ENCODE measurements around the gene RPA3. TPM values are rescaled to one million over a fixed set of nuclear protein-coding genes. Genes with fewer than 3 reads are reported as not detected.

RPA3 gene
- total and polyA plus RNA-seq, 9 of the 15 experiments (the other 6 are each of a cell fraction or from before 2014, with no cell fraction given) = 68.5 to 265 (median 125) TPM

DNA sequence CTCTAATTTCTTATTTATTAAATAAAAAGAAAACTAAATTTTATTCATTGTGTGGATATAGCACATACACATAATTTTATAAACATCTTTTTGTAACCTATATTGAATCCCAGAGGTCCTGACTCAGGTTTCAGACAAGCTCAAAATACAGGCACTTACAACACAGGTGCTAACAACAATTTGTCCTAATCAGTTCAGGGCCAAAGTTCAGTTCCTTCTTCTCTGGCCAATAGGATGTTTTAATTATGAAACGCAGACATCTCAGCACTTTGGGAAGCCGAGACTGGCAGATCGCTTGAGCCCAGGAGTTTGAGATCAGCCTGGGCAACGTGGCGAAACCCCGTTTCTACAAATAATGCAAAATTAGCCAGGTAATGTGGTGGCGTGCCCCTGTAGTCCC, 15.0 kb downstream of the RPA3 start:
- H3K79me2 ChIP-seq (ENCODE audit: control insufficient read depth, insufficient read depth, low read length) = no peaks in the 10 kb centered on the region
- FAIRE-seq = no peak
- whole genome bisulfite sequencing (ENCODE audit: insufficient coverage, low coverage, missing lambda C conversion rate) = 70% methylated on average over 7 of the region's 7 CpGs
- ATAC-seq = no peak
- H3K9ac ChIP-seq (ENCODE audit: insufficient read depth in 1 of 2, low read depth in 2 of 2, low read length in 2 of 2) = no peak overlapping the region
- no peaks in the 10 kb centered on the region for H3K36me3 ChIP-seq (ENCODE audit: control insufficient read depth, insufficient read depth, low read length)
- no peak overlapping the region for H3K4me2 ChIP-seq (ENCODE audit: insufficient read depth, low read length)
- intact Hi-C loops (cut with micrococcal nuclease) = no loop called here
- CTCF ChIA-PET (ENCODE audit: low intra/inter-chr PET ratio) = no interaction called here
- no peak overlapping the region for H3K27ac ChIP-seq (ENCODE audit: extremely low read depth, low read depth, low read length)
- no peak overlapping the region for H2AFZ ChIP-seq (ENCODE audit: low read depth, low read length)
- no peaks in the 10 kb centered on the region for H3K9me3 ChIP-seq (replicated peaks; ENCODE audit: control insufficient read depth, insufficient read depth, low read depth, low read length)
- in situ Hi-C loops (cut with MboI) = no loop called here
- POLR2A ChIA-PET = no interaction called here
- BruUV-seq (replicated peaks) = no TSS peak
- no peak for DNase-seq (ENCODE audit: extremely low read depth in 1 of 4, low spot score in 3 of 4)
- no peaks in the 10 kb centered on the region for H3K27me3 ChIP-seq (ENCODE audit: control insufficient read depth in 2 of 2, insufficient read depth in 2 of 2, low read length in 2 of 2)
- no peaks in the 10 kb centered on the region for H3K9me1 ChIP-seq (ENCODE audit: control insufficient read depth, insufficient read depth, low read length)
- no peak overlapping the region for H3K4me3 ChIP-seq
- no peaks in the 10 kb centered on the region for H4K20me1 ChIP-seq (replicated peaks; ENCODE audit: control insufficient read depth, insufficient read depth, low read length)
- no peaks in the 10 kb centered on the region for H3K4me1 ChIP-seq (replicated peaks in 1 of 2; ENCODE audit: control insufficient read depth in 2 of 2, insufficient read depth in 2 of 2, low read length in 2 of 2)
- TF ChIP-seq, protein P1, sequence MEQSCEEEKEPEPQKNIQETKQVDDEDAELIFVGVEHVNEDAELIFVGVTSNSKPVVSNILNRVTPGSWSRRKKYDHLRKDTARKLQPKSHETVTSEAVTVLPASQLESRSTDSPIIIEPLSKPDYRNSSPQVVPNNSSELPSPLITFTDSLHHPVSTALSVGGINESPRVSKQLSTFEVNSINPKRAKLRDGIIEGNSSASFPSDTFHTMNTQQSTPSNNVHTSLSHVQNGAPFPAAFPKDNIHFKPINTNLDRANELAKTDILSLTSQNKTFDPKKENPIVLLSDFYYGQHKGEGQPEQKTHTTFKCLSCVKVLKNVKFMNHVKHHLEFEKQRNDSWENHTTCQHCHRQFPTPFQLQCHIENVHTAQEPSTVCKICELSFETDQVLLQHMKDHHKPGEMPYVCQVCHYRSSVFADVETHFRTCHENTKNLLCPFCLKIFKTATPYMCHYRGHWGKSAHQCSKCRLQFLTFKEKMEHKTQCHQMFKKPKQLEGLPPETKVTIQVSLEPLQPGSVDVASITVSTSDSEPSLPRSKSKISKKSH (CRISPR knock-in tag; IDR thresholded peaks at IDR 0.05) = no peak
- TF ChIP-seq, protein P2, sequence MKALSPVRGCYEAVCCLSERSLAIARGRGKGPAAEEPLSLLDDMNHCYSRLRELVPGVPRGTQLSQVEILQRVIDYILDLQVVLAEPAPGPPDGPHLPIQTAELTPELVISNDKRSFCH (CRISPR knock-in tag; IDR thresholded peaks at IDR 0.05) = no peak
- TF ChIP-seq, protein P2 (tag; IDR thresholded peaks at IDR 0.05) = no peak
- TF ChIP-seq CCAR2 (IDR thresholded peaks at IDR 0.05; ENCODE audit: low read depth, low read length) (no peak), SRSF9 (IDR thresholded peaks at IDR 0.05; ENCODE audit: borderline replicate concordance, low read depth, low read length) (no peak), ETV1 (tag; conservative IDR thresholded peaks at IDR 0.05; ENCODE audit: low read depth) (no peak), PHF8 (IDR thresholded peaks at IDR 0.05; ENCODE audit: borderline replicate concordance, low read length) (no peak), MAFK (IDR thresholded peaks at IDR 0.05; ENCODE audit: low read length) (no peak), POU5F1 (IDR thresholded peaks at IDR 0.05; ENCODE audit: borderline replicate concordance, low read depth, low read length, partially characterized antibody) (no peak), XRCC3 (IDR thresholded peaks at IDR 0.05) (no peak), SMAD3 (CRISPR knock-in tag; conservative IDR thresholded peaks at IDR 0.05) (no peak), SMARCA5 (IDR thresholded peaks at IDR 0.05) (no peak), FOXA1 (IDR thresholded peaks at IDR 0.05; ENCODE audit: borderline replicate concordance) (no peak)
- TF ChIP-seq, protein P3, sequence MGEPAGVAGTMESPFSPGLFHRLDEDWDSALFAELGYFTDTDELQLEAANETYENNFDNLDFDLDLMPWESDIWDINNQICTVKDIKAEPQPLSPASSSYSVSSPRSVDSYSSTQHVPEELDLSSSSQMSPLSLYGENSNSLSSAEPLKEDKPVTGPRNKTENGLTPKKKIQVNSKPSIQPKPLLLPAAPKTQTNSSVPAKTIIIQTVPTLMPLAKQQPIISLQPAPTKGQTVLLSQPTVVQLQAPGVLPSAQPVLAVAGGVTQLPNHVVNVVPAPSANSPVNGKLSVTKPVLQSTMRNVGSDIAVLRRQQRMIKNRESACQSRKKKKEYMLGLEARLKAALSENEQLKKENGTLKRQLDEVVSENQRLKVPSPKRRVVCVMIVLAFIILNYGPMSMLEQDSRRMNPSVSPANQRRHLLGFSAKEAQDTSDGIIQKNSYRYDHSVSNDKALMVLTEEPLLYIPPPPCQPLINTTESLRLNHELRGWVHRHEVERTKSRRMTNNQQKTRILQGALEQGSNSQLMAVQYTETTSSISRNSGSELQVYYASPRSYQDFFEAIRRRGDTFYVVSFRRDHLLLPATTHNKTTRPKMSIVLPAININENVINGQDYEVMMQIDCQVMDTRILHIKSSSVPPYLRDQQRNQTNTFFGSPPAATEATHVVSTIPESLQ (CRISPR knock-in tag; IDR thresholded peaks at IDR 0.05) = no peak
- TF ChIP-seq, protein P4, sequence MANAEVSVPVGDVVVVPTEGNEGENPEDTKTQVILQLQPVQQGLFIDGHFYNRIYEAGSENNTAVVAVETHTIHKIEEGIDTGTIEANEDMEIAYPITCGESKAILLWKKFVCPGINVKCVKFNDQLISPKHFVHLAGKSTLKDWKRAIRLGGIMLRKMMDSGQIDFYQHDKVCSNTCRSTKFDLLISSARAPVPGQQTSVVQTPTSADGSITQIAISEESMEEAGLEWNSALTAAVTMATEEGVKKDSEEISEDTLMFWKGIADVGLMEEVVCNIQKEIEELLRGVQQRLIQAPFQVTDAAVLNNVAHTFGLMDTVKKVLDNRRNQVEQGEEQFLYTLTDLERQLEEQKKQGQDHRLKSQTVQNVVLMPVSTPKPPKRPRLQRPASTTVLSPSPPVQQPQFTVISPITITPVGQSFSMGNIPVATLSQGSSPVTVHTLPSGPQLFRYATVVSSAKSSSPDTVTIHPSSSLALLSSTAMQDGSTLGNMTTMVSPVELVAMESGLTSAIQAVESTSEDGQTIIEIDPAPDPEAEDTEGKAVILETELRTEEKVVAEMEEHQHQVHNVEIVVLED (CRISPR knock-in tag; IDR thresholded peaks at IDR 0.05) = no peak
